Tibial nerve (tissue), 3 donors: ENCODE results near the gene RFXANK.

Source experiments
- POLR2A ChIP-seq, 2 donors: fragments of 450-650 bp; IDR thresholded peaks; one replicate each; pipeline ENCODE4 v1.6.1; 2017; ENCODE audit warnings: antibody characterized with exemption in 2 of 2, mild to moderate bottlenecking in 2 of 2, moderate library complexity in 2 of 2
- TF ChIP-seq, protein P1 (sequence below), 5 experiments: fragments of 200-600 bp in 3 of 5; fragments of 450-650 bp in 2 of 5; sonication (generic) in 3 of 5; IDR thresholded peaks; one replicate each; pipeline ENCODE4 v1.5.1; 2016 to 2019; ENCODE audit warnings: antibody characterized with exemption in 5 of 5, mild to moderate bottlenecking in 3 of 5, moderate library complexity in 2 of 5

DNA sequence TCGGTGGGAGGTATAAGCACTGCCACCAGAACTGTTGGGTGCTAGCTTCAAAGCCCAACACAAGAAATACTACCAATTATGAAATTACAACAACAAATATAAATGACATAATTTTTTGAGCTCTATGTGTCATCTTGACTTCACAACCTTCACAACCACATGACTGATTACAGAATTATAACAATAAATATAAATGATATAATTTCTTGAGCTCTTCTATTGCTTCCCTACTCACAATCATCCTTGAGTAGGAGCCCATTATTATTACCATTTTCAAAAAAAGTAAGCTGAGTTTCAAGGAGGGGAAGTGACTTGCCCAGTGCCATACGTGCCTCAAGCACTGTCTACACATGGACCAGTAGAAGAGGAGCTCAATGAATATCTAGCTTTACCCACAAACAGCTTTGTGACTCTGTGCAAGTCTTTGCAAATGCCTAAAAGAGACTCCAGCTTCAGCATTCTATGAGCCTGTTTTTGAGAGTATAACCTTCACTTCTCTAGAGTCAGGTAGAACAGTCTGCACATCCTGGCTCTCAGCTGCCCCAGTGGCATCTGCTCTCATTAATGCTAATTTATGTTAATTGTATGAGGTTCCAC is 42.3 kb downstream of the RFXANK start:
- TF ChIP-seq, protein P1, sequence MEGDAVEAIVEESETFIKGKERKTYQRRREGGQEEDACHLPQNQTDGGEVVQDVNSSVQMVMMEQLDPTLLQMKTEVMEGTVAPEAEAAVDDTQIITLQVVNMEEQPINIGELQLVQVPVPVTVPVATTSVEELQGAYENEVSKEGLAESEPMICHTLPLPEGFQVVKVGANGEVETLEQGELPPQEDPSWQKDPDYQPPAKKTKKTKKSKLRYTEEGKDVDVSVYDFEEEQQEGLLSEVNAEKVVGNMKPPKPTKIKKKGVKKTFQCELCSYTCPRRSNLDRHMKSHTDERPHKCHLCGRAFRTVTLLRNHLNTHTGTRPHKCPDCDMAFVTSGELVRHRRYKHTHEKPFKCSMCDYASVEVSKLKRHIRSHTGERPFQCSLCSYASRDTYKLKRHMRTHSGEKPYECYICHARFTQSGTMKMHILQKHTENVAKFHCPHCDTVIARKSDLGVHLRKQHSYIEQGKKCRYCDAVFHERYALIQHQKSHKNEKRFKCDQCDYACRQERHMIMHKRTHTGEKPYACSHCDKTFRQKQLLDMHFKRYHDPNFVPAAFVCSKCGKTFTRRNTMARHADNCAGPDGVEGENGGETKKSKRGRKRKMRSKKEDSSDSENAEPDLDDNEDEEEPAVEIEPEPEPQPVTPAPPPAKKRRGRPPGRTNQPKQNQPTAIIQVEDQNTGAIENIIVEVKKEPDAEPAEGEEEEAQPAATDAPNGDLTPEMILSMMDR (IDR thresholded peaks at IDR 0.05) = no peak
- no peak for TF ChIP-seq POLR2A (IDR thresholded peaks at IDR 0.05)
